Measurements from ENCODE around the gene KLF11. TPM values are rescaled to one million over a fixed set of nuclear protein-coding genes. Genes with fewer than 3 reads are reported as not detected.
"Not testable (repeated sequence)": the region's sequence is repeated elsewhere in the genome, so short reads cannot be mapped to it uniquely, and the experiment has no call there.

The KLF11 gene
- polyA plus RNA-seq, 4 donors, result 1.8 to 11.3 (median 6.2) TPM

DNA sequence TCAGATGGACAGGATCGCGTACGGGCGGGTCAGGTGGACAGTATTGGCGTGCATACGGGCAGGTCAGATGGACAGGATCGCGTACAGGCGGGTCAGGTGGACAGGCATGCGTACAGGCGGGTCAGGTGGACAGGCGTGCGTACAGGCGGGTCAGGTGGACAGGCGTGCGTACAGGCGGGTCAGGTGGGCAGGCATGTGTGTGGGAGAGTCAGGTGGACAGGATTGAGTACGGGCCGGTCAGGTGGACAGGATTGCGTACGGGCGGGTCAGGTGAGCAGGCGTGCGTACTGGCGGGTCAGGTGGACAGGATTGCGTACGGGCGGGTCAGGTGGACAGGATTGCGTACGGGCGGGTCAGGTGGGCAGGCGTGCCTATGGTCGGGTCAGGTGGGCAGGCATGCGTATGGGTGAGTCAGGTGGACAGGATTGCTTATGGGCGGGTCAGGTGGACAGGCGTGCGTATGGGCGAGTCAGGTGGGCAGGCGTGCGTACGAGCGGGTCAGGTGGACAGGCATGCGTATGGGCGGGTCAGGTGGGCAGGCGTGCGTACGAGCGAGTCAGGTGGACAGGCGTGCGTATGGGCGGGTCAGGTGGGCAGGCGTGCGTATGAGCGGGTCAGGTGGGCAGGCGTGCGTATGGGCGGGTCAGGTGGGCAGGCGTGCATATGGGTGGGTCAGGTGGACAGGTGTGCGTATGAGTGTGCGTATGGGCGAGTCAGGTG is 31.6 kb upstream of the KLF11 start:
- WGBS, 3 donors, result 93 to 96% (median 96%) methylated on average over 60 to 61 of the region's 61 CpGs
- FAIRE-seq; H3K4me3 ChIP-seq (ENCODE audit: low read depth in 1 of 3, low read length in 3 of 3): not testable (repeated sequence)

DNA sequence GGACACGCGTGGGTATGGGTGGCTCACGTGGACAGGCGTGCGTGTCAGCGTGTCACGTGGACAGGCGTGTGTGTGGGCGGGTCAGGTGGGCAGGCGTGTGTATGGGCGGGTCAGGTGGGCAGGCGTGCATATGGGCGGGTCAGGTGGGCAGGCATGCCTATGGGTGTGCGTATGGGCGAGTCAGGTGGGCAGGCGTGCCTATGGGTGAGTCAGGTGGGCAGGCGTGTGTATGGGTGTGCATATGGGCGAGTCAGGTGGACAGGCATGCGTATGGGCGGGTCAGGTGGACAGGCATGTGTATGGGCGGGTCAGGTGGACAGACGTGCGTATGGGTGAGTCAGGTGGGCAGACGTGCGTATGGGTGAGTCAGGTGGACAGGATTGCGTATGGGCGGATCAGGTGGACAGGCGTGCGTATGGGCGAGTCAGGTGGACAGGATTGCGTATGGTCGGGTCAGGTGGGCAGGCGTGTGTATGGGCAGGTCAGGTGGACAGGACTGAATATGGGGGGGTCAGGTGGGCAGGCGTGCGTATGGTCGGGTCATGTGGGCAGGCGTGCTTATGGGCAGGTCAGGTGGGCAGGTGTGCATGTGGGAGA is 30.9 kb upstream of the KLF11 start:
- DNase-seq; H3K4me3 ChIP-seq (ENCODE audit: low read depth in 1 of 3, low read length in 3 of 3); H3K27me3 ChIP-seq (ENCODE audit: control insufficient read depth in 3 of 3, insufficient read depth in 3 of 3, low read length in 3 of 3); H3K27ac ChIP-seq (ENCODE audit: low read depth in 1 of 3, low read length in 2 of 3); H3K36me3 ChIP-seq (ENCODE audit: control insufficient read depth in 3 of 3, insufficient read depth in 2 of 3, low read depth in 1 of 3, low read length in 3 of 3); FAIRE-seq; H3K4me1 ChIP-seq (ENCODE audit: control insufficient read depth in 3 of 3, insufficient read depth in 2 of 3, low read depth in 1 of 3, low read length in 2 of 3): not testable (repeated sequence)
- peaks cover 0 to 15% of the 10 kb centered on the region in 2 donors for H3K9me3 ChIP-seq (ENCODE audit: control insufficient read depth in 2 of 2, insufficient read depth in 1 of 2, low read depth in 1 of 2, low read length in 1 of 2)
- 86 to 95% (median 92%) methylated on average over 37 of the region's 37 CpGs for WGBS, 3 donors

More for the DNA sequence above, 31.6 kb upstream of the KLF11 start:
- not testable (repeated sequence) for H3K36me3 ChIP-seq (ENCODE audit: control insufficient read depth in 3 of 3, insufficient read depth in 2 of 3, low read depth in 1 of 3, low read length in 3 of 3); H3K27ac ChIP-seq (ENCODE audit: low read depth in 1 of 3, low read length in 2 of 3); H3K27me3 ChIP-seq (ENCODE audit: control insufficient read depth in 3 of 3, insufficient read depth in 3 of 3, low read length in 3 of 3); DNase-seq; H3K9me3 ChIP-seq (ENCODE audit: control insufficient read depth in 2 of 2, insufficient read depth in 1 of 2, low read depth in 1 of 2, low read length in 1 of 2); H3K4me1 ChIP-seq (ENCODE audit: control insufficient read depth in 3 of 3, insufficient read depth in 2 of 3, low read depth in 1 of 3, low read length in 2 of 3)

DNA sequence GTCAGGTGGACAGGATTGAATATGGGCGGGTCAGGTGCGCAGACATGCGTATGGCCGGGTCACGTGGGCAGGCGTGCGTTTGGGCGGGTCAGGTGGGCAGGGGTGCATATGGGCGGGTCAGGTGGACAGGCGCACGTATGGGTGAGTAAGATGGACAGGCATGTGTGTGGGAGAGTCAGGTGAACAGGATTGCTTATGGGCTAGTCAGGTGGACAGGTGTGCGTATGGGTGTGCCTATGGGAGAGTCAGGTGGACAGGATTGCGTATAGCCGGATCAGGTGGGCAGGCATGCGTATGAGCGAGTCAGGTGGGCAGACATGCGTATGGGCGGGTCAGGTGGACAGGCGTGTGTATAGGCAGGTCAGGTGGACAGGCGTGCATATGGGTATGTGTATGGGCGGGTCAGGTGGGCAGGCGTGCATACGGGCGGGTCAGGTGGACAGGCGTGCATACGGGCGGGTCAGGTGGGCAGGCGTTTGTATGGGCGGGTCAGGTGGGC is 30.3 kb upstream of the KLF11 start:
- WGBS, 3 donors, result 76 to 92% (median 82%) methylated on average over 29 of the region's 29 CpGs
- Histone ChIP-seq H3K27me3 (ENCODE audit: control insufficient read depth in 3 of 3, insufficient read depth in 3 of 3, low read length in 3 of 3) (no peaks in the 10 kb centered on the region), H3K27ac (ENCODE audit: low read depth in 1 of 3, low read length in 2 of 3) (no peak overlapping the region), H3K9me3 (ENCODE audit: control insufficient read depth in 2 of 2, insufficient read depth in 1 of 2, low read depth in 1 of 2, low read length in 1 of 2) (peaks cover 0 to 19% of the 10 kb centered on the region in 2 donors), H3K36me3 (ENCODE audit: control insufficient read depth in 3 of 3, insufficient read depth in 2 of 3, low read depth in 1 of 3, low read length in 3 of 3) (no peaks in the 10 kb centered on the region), H3K4me3 (ENCODE audit: low read depth in 1 of 3, low read length in 3 of 3) (no peak overlapping the region), H3K4me1 (ENCODE audit: control insufficient read depth in 3 of 3, insufficient read depth in 2 of 3, low read depth in 1 of 3, low read length in 2 of 3) (no peaks in the 10 kb centered on the region)
- no peak for FAIRE-seq
- DNase-seq, result no peak

DNA sequence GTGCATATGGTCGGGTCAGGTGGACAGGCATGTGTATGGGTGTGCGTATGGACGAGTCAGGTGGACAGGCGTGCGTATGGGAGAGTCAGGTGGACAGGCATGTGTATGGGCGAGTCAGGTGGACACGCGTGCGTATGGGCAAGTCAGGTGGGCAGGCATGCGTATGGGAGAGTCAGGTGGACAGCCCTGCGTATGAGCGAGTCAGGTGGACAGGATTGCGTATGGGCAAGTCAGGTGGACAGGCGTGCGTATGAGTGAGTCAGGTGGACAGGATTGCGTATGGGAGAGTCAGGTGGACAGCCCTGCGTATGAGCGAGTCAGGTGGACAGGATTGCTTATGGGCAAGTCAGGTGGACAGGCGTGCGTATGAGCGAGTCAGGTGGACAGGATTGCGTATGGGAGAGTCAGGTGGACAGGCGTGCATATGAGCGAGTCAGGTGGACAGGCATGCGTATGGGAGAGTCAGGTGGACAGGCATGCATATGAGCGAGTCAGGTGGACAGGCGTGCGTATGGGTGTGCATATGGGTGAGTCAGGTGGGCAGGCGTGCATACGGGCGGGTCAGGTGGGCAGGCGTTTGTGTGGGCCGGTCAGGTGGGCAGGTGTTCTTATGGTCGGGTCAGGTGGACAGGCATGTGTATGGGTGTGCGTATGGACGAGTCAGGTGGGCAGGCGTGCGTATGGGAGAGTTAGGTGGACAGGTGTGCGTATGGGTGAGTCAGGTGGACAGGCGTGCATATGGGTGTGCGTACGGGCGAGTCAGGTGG is 29.5 kb upstream of the KLF11 start:
- 93 to 96% (median 95%) methylated on average over 43 of the region's 43 CpGs for WGBS, 3 donors
- not testable (repeated sequence) for FAIRE-seq; H3K27me3 ChIP-seq (ENCODE audit: control insufficient read depth in 3 of 3, insufficient read depth in 3 of 3, low read length in 3 of 3); H3K4me3 ChIP-seq (ENCODE audit: low read depth in 1 of 3, low read length in 3 of 3); H3K27ac ChIP-seq (ENCODE audit: low read depth in 1 of 3, low read length in 2 of 3); H3K4me1 ChIP-seq (ENCODE audit: control insufficient read depth in 3 of 3, insufficient read depth in 2 of 3, low read depth in 1 of 3, low read length in 2 of 3); DNase-seq; H3K36me3 ChIP-seq (ENCODE audit: control insufficient read depth in 3 of 3, insufficient read depth in 2 of 3, low read depth in 1 of 3, low read length in 3 of 3)
- peaks cover 0 to 19% of the 10 kb centered on the region in 2 donors for H3K9me3 ChIP-seq (ENCODE audit: control insufficient read depth in 2 of 2, insufficient read depth in 1 of 2, low read depth in 1 of 2, low read length in 1 of 2)

DNA sequence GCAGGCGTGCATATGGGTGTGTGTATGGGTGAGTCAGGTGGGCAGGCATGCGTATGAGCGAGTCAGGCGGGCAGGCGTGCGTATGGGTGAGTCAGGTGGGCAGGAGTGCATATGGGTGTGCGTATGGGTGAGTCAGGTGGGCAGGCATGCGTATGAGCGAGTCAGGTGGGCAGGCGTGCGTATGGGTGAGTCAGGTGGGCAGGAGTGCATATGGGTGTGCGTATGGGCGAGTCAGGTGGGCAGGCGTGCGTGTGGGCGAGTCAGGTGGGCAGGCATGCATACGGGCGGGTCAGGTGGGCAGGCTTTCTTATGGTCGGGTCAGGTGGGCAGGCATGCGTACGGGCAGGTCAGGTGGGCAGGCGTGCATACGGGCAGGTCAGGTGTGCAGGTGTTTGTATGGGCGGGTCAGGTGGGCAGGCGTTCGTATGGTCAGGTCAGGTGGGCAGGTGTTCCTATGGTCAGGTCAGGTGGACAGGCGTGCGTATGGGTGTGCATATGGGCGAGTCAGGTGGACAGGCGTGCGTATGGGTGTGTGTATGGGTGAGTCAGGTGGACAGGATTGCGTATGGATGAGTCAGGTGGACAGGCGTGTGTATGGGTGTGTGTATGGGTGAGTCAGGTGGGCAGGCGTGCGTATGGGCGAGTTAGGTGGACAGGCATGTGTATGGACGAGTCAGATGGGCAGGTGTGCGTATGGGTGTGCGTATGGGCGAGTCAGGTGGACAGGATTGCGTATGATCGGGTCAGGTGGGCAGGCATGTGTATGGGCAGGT is 28.7 kb upstream of the KLF11 start:
- H3K27ac ChIP-seq (ENCODE audit: low read depth in 1 of 3, low read length in 2 of 3), result no peak overlapping the region
- H3K27me3 ChIP-seq (ENCODE audit: control insufficient read depth in 3 of 3, insufficient read depth in 3 of 3, low read length in 3 of 3), result no peaks in the 10 kb centered on the region
- WGBS, 3 donors, result 84 to 94% (median 87%) methylated on average over 42 of the region's 42 CpGs
- DNase-seq (no peak), FAIRE-seq (no peak)
- H3K36me3 ChIP-seq (ENCODE audit: control insufficient read depth in 3 of 3, insufficient read depth in 2 of 3, low read depth in 1 of 3, low read length in 3 of 3), result no peaks in the 10 kb centered on the region
- peaks cover 0 to 19% of the 10 kb centered on the region in 2 donors for H3K9me3 ChIP-seq (ENCODE audit: control insufficient read depth in 2 of 2, insufficient read depth in 1 of 2, low read depth in 1 of 2, low read length in 1 of 2)
- H3K4me1 ChIP-seq (ENCODE audit: control insufficient read depth in 3 of 3, insufficient read depth in 2 of 3, low read depth in 1 of 3, low read length in 2 of 3), result no peaks in the 10 kb centered on the region
- H3K4me3 ChIP-seq (ENCODE audit: low read depth in 1 of 3, low read length in 3 of 3), result no peak overlapping the region

DNA sequence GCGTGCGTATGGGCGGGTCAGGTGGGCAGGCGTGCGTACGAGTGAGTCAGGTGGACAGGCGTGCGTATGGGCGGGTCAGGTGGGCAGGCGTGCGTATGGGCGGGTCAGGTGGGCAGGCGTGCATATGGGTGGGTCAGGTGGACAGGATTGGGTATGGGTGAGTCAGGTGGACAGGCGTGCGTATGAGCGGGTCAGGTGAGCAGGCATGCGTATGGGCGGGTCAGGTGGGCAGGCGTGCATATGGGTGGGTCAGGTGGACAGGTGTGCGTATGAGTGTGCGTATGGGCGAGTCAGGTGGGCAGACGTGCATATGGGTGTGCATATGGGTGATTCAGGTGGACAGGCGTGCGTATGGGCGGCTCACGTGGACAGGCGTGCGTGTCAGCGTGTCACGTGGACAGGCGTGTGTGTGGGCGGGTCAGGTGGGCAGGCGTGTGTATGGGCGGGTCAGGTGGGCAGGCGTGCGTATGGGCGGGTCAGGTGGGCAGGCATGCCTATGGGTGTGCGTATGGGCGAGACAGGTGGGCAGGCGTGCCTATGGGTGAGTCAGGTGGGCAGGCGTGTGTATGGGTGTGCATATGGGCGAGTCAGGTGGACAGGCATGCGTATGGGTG is 27.9 kb upstream of the KLF11 start:
- FAIRE-seq; H3K4me1 ChIP-seq (ENCODE audit: control insufficient read depth in 3 of 3, insufficient read depth in 2 of 3, low read depth in 1 of 3, low read length in 2 of 3); H3K36me3 ChIP-seq (ENCODE audit: control insufficient read depth in 3 of 3, insufficient read depth in 2 of 3, low read depth in 1 of 3, low read length in 3 of 3); H3K27ac ChIP-seq (ENCODE audit: low read depth in 1 of 3, low read length in 2 of 3); H3K27me3 ChIP-seq (ENCODE audit: control insufficient read depth in 3 of 3, insufficient read depth in 3 of 3, low read length in 3 of 3); H3K4me3 ChIP-seq (ENCODE audit: low read depth in 1 of 3, low read length in 3 of 3); DNase-seq: not testable (repeated sequence)
- H3K9me3 ChIP-seq (ENCODE audit: control insufficient read depth in 2 of 2, insufficient read depth in 1 of 2, low read depth in 1 of 2, low read length in 1 of 2), result peaks cover 0 to 19% of the 10 kb centered on the region in 2 donors
- 95 to 97% (median 96%) methylated on average over 39 to 44 of the region's 44 CpGs for WGBS, 3 donors

DNA sequence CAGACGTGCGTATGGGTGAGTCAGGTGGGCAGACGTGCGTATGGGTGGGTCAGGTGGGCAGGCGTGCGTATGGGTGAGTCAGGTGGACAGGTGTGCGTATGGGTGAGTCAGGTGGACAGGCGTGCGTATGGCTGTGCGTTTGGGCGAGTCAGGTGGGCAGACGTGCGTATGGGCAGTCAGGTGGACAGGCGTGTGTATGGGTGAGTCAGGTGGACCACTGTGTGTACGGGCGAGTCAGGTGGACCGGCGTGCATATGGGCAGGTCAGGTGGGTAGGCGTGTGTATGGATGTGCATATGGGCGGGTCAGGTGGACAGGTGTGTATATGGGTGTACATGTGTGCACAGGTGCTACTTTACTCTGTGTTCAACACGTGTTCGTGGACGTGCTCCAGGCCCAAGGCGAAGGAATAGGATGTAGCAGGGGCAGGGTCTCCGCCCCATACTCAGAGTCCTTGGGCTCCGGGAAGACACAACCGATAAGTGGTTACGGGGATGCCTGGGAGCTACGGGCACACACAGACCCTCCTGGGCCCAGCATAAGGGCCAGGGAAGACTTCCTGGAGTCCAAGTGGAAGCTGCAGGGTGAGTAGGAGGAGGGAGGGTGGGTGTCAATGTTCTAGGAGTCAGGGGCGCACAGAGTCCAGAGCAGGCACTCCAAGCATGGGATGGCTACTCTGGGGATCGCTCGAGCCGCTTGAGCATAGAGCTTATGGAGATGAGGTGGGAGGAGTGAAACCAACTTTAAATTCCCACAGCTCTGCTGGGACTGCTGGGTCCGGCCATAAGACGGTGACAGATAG is 27.1 kb upstream of the KLF11 start:
- Histone ChIP-seq H3K4me3 (ENCODE audit: low read depth in 1 of 3, low read length in 3 of 3) (no peak overlapping the region), H3K9me3 (ENCODE audit: control insufficient read depth in 2 of 2, insufficient read depth in 1 of 2, low read depth in 1 of 2, low read length in 1 of 2) (peaks cover 0 to 19% of the 10 kb centered on the region in 2 donors), H3K27ac (ENCODE audit: low read depth in 1 of 3, low read length in 2 of 3) (no peak overlapping the region), H3K27me3 (ENCODE audit: control insufficient read depth in 3 of 3, insufficient read depth in 3 of 3, low read length in 3 of 3) (no peaks in the 10 kb centered on the region), H3K36me3 (ENCODE audit: control insufficient read depth in 3 of 3, insufficient read depth in 2 of 3, low read depth in 1 of 3, low read length in 3 of 3) (no peaks in the 10 kb centered on the region), H3K4me1 (ENCODE audit: control insufficient read depth in 3 of 3, insufficient read depth in 2 of 3, low read depth in 1 of 3, low read length in 2 of 3) (no peaks in the 10 kb centered on the region)
- FAIRE-seq, result no peak
- DNase-seq, result no peak
- 87 to 92% (median 91%) methylated on average over 35 of the region's 35 CpGs for WGBS, 3 donors

All from small intestine (tissue), 7 donors.